SJSA1 (cell line): Measurements from ENCODE around the gene SFRP4. TPM values are rescaled to one million over a fixed set of nuclear protein-coding genes. Genes with fewer than 3 reads are reported as not detected.
A peak's percentile ranks its signal among the peaks of the same experiment; 100 is the strongest.
"Not testable (repeated sequence)": the region's sequence is repeated elsewhere in the genome, so short reads cannot be mapped to it uniquely, and the experiment has no call there.

ENCODE experiments used
- DNase-seq, 2 experiments: peaks; one replicate each; pipeline ENCODE4 v3.0.0-alpha.2; 2015 to 2020; ENCODE audit warnings: low spot score in 2 of 2, low read depth in 1 of 2
- H3K27ac ChIP-seq: fragments of 250-450 bp; sonication (Bioruptor Pico); 2 replicates; pipeline ENCODE4 v1.5.1; 2020; ENCODE audit warnings: mild to moderate bottlenecking, moderate library complexity
- H3K27me3 ChIP-seq: fragments of 250-450 bp; sonication (Bioruptor Pico); replicated peaks from 2 replicates; pipeline ENCODE4 v1.5.1; 2020; ENCODE audit warnings: mild to moderate bottlenecking, moderate library complexity
- H3K36me3 ChIP-seq: fragments of 250-450 bp; sonication (Bioruptor Pico); 2 replicates; pipeline ENCODE4 v1.5.1; 2020; ENCODE audit warnings: mild to moderate bottlenecking
- H3K4me1 ChIP-seq: fragments of 250-450 bp; sonication (Bioruptor Pico); replicated peaks from 2 replicates; pipeline ENCODE4 v1.6.1; 2021; ENCODE audit warnings: mild to moderate bottlenecking
- H3K4me3 ChIP-seq: fragments of 250-450 bp; sonication (Bioruptor Pico); 2 replicates; pipeline ENCODE4 v1.5.1; 2020; ENCODE audit warnings: mild to moderate bottlenecking
- H3K9me3 ChIP-seq: fragments of 250-450 bp; sonication (Bioruptor Pico); replicated peaks from 2 replicates; pipeline ENCODE4 v1.5.1; 2020; ENCODE audit warnings: mild to moderate bottlenecking
- total RNA-seq: library from RNA; depleted of rRNA; stranded (reverse); fragments of >200 nt; shearing (Covaris generic); gene quantifications from 2 replicates; pipeline ENCODE4 v1.2.3, GENCODE V29; 2014; rRNA removed

The SFRP4 gene
- 0.13 TPM in 1 of 2 replicates, not detected in the other for total RNA-seq

DNA sequence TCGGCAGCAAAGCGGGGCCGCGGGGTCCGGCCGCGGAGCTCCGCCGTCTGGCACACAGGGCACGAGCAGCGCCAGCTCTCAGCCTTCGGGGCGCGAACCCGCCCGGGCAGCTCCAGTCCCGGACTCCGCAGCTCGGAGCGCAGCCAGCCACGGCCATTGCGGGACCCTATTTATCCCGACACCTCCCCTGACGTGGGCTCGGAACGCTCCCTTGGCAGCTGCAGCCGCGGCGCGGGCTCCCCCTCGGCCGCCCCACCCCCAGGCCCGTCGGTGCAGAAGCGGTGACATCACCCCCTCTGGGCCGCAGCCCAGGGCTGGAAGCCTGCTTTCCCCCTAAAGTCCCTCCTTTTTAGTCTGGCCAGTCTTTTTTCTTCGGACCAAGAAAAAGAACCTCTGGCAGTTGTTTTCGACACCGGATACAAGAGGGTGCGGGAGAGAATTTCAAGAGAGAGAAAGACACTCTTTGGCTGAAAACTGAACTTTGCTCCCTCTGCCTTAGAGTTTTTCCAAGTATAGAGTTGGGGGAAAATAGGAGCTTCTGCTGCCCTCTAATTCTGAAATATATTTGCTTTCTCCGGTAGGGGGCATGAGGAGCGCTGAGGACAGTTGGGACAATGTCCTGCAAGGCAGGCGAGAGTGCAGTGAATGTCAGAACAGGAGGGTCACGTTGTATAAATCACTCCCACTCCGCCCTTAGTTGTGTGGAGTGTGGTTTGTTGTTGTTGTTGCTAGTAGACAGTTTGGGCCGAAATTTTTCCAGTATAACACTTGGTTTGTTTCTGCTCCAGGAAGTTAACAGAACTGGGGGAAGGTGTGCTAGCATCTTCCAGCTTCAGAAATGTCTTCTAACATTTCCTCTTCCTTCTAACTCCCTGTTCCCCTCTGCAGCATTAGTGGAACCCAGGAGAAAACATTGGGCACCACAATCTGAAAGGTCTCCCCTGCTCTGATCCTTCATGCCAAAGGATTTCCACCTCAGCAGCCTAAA lies at the start of gene SFRP4:
Gene SFRP4, minus strand, starts transcription at position 145 of the 988 bp plus-strand sequence. CDS start 280 bp downstream, outside the sequence.
- no peaks in the 10 kb centered on the region for H3K36me3 ChIP-seq
- peaks cover 24% of the 10 kb centered on the region for H3K4me1 ChIP-seq
- peak within 1 kb of the TSS; percentile 36 for H3K4me3 ChIP-seq
- no peak within 1 kb of the TSS for H3K27ac ChIP-seq
- peaks cover 27% of the 10 kb centered on the region for H3K27me3 ChIP-seq
- no peaks in the 10 kb centered on the region for H3K9me3 ChIP-seq
- peak; percentile 52 to 66 for DNase-seq

DNA sequence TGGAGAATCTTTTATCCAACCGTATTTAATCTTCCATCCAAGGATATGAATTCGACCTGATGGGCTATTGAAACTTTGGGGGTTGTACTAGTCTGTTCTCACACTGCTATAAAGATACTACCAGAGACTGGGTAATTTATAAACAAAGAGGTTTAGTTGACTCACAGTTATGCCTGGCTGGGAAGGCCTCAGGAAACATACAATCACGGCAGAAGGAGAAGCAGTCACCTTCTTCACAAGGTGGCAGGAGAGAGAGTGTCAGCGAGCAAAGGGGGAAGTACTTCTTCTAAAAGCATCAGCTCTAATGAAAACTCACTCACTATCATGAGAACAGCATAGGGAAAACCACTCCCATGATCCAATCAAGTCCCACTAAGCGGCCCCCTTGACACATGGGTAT lies 47.6 kb upstream of the SFRP4 start:
- Histone ChIP-seq H3K27me3 (no peaks in the 10 kb centered on the region), H3K4me1 (no peaks in the 10 kb centered on the region), H3K36me3 (no peaks in the 10 kb centered on the region), H3K4me3 (no peak overlapping the region), H3K27ac (no peak overlapping the region), H3K9me3 (no peaks in the 10 kb centered on the region)
- DNase-seq: no peak

DNA sequence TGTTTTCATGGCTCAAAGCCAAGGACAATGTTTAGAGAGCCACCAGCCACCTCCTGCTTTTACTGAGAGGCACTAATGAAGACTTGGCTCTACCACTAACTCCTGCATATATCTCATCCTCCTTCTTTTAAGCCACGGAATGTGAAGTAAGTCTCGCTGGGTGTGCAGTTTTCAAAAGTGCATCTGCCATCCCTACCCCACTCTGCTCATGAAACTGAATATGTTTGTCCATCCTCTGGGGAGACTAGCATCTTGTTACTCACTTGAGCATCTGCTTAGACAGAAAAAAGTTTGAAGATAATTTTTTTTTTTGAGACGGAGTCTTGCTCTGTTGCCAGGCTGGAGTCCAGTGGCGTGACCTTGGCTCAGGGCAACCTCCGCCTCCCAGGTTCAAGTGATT lies 44.6 kb upstream of the SFRP4 start:
- DNase-seq: no peak
- H3K4me1 ChIP-seq: no peaks in the 10 kb centered on the region
- H3K27ac ChIP-seq: no peak overlapping the region
- H3K27me3 ChIP-seq: no peaks in the 10 kb centered on the region
- H3K4me3 ChIP-seq: no peak overlapping the region
- H3K36me3 ChIP-seq: no peaks in the 10 kb centered on the region
- H3K9me3 ChIP-seq: no peaks in the 10 kb centered on the region

DNA sequence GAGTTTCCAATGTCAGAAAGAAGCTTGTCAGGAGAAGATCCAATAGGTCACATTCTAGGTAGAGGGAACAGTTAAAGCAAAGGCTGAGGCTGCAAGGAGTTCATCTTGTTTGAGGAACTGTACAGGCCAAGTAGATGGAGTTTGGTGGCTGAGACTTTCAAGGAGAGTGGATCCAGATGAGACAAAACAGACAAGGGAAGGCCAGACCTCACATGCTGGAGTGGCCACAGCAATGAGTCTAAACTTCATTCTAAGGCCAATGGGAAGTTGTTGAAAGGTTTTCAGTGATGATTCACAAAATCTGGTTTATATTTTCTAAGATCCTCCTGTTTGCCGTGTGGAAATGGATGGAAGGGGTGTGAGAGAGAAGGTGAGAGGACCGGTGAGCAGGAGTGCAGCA lies 43.9 kb upstream of the SFRP4 start:
- Histone ChIP-seq H3K36me3 (no peaks in the 10 kb centered on the region), H3K4me1 (no peaks in the 10 kb centered on the region), H3K27ac (no peak overlapping the region), H3K9me3 (no peaks in the 10 kb centered on the region), H3K4me3 (no peak overlapping the region), H3K27me3 (no peaks in the 10 kb centered on the region)
- DNase-seq: no peak

DNA sequence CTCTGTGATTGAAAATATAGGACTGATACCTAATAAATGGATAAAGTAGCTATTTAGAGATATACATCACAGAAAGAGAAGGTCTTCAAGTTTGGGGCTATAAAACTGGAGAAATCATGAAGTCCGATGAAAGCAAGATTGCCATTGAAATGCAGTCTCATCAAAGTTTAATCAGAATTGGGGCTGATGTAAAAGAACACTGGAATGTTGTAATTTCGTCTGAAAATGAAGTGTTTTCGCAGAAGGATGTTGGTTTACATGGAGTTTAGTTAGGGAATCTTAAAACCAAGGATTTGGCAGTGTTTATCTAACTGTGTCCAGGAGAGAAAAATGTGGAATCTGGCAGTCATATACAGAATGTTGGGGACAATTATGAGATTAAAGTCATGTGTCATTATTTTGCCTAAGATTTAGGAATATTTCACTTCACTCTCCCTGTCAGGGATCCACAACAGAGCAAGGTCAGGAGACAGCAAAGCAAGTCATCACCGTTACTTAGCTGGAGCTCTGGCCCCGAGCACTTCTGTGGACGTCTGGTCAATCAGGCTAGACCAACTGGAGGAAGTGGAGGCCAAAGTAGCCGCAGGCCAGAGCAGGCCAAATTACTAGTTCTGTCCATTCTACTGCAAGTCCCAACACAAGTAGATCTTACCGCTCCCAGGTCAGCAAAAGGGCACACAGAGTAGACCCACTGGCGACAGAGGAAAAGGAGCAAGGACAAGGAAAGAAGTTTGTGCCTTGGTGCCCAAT lies 40.8 kb upstream of the SFRP4 start:
- DNase-seq: no peak
- no peaks in the 10 kb centered on the region for H3K4me1 ChIP-seq
- H3K36me3 ChIP-seq: no peaks in the 10 kb centered on the region
- no peaks in the 10 kb centered on the region for H3K9me3 ChIP-seq
- H3K27ac ChIP-seq: no peak overlapping the region
- H3K4me3 ChIP-seq: no peak overlapping the region
- no peaks in the 10 kb centered on the region for H3K27me3 ChIP-seq

DNA sequence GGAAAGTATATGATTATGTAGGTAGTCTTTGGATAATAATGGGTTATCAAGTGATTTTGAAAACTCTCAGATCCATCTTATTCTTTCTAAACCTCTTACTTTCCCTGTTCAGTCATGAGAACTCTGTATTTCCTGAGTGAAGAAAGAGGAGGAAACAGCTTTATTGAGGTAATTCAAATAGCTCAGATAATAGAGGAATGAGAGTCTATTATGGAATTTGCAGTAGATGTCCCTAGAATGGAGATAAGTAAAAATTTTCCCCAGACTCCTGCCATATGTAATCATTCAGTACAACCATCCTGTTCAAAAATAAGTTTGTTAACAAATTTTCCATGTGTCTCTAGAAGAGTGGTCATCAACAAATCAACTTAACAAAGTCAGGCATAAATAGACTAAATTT lies 40.2 kb upstream of the SFRP4 start:
- Histone ChIP-seq H3K4me3 (no peak overlapping the region), H3K36me3 (no peaks in the 10 kb centered on the region), H3K27ac (no peak overlapping the region), H3K4me1 (no peaks in the 10 kb centered on the region), H3K27me3 (no peaks in the 10 kb centered on the region), H3K9me3 (no peaks in the 10 kb centered on the region)
- DNase-seq: no peak

DNA sequence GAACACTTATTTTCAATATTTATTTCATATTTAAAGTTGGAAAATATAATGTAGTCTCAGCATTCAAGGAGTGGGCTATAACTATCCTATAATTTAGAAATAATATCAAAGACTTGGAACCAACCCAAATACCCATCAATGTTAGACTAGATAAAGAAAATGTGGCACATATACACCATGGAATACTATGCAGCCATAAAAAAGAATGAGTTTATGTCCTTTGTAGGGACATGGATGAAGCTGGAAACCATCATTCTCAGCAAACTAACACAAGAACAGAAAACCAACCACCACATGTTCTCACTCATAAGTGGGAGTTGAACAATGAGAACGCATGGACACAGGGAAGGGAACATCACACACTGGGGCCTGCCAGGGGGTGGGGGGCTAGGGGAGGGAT lies 37.6 kb upstream of the SFRP4 start:
- H3K9me3 ChIP-seq, H3K4me1 ChIP-seq, H3K27ac ChIP-seq, H3K36me3 ChIP-seq, H3K27me3 ChIP-seq, DNase-seq, H3K4me3 ChIP-seq: not testable (repeated sequence)

DNA sequence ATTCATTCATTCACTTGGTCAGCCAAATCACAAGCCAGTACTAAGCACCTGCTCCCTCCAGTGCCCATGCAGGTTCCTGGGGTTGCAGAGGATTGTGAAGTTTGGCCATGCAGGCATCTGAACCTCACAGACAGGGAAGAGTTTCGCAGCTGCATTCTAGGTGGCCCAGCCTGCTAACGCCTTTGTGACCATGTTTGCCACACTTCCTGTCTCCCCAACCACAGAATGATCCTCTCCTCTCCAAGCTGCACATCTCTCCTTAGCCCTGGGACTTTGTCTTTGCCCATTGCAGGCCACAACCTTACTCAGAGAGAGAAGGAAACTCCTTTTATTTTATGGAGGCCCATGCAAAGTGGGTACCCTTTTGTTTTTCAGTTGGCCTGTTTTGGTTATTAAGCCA lies 35.6 kb upstream of the SFRP4 start:
- Histone ChIP-seq H3K27me3 (no peaks in the 10 kb centered on the region), H3K9me3 (no peaks in the 10 kb centered on the region), H3K36me3 (no peaks in the 10 kb centered on the region), H3K4me1 (no peaks in the 10 kb centered on the region), H3K27ac (no peak overlapping the region), H3K4me3 (no peak overlapping the region)
- DNase-seq: no peak

DNA sequence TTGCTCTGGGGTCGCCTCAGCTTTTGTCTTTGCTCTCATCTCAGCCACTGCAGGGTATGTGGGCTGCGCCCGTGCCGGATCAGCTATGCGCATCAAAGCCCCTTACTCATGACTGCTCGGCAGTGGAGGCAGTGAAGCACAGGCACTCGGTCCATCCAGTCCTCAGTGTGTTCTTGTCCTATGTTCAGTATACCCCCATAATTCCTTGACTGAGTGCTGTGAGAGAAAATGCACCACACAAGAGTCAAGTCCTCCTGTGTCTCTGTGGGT lies 31.3 kb upstream of the SFRP4 start:
- Histone ChIP-seq H3K9me3 (no peaks in the 10 kb centered on the region), H3K27ac (no peak overlapping the region)
- DNase-seq: no peak

DNA sequence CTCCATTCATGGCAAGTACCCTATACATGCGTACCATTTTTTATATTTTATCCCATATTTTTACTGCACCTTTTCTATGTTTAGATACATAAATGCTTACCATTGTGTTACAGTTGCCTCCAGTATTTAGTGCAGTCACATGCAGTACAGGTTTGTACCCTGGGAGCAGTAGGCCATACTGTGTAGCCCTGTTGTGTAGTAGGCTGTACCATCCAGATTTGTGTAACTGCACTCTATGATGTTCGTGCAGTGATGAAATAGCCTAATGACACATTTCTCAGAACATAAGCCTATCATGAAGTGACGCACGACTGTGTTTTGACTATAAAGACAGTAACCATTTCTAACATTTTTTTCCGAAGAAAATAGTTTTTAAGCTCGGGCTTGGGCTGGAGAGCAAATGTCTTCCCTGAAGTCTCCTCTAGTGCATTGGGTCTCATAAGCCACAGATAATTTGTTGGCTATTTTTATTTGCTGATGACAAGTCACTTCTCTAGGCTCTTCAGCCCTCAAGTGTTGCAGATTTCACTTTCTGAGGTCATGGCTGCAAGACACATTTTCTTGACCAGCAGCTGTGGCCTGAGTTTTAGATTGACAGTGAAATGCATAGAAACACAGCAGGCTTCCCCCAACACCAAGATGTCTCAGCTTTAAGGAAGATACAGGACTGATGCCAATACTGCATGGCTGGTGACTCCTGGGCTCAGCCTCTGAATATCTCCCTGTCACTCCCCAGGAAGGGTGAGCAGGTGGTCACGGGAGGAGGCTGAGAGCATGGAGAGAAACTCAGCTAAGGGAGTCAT lies 30.7 kb upstream of the SFRP4 start:
- DNase-seq: no peak
- Histone ChIP-seq H3K9me3 (no peaks in the 10 kb centered on the region), H3K4me3 (no peak overlapping the region), H3K36me3 (no peaks in the 10 kb centered on the region), H3K4me1 (peaks cover 30% of the 10 kb centered on the region), H3K27ac (no peak overlapping the region), H3K27me3 (no peaks in the 10 kb centered on the region)

More for the DNA sequence above, 31.3 kb upstream of the SFRP4 start:
- Histone ChIP-seq H3K36me3 (no peaks in the 10 kb centered on the region), H3K27me3 (no peaks in the 10 kb centered on the region), H3K4me1 (peaks cover 30% of the 10 kb centered on the region), H3K4me3 (no peak overlapping the region)

DNA sequence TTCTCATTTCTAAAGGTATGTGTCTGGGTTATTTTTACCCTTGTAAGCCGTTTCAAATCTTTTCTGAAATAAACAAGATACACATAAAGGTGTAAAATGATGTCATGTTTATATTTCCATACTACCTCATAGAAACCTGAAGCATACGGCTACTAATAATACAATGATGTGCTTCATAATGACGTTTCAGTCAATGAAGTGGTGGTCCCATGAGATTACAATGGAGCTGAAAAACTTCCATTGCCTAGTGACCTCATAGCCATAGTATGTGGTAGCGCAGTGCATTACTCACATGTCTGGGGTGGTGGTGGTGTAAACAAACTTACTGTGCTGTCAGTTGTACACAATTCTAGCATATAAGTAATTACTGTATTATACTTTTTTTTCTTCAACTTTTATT lies 28.7 kb upstream of the SFRP4 start:
- Histone ChIP-seq H3K4me3 (no peak overlapping the region), H3K36me3 (no peaks in the 10 kb centered on the region), H3K9me3 (no peaks in the 10 kb centered on the region), H3K27ac (peak overlapping the region; percentile 43), H3K27me3 (no peaks in the 10 kb centered on the region), H3K4me1 (peaks cover 30% of the 10 kb centered on the region)
- DNase-seq: peak; percentile 61 to 65

DNA sequence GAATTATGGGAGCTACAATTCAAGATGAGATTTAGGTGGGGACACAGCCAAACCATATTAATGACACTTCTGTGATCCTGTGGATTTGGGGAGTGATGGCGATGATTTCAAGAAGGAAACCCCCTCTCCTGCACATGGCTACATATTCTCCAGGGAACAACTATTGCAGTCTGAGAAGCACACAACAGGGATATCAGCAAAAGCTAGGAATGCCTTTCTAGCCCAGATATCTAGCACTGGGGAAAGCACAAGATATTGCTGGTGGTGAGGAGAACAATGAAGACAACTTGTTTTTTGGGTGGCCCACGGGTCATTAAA lies 28.1 kb upstream of the SFRP4 start:
- Histone ChIP-seq H3K27ac (peak overlapping the region; percentile 43; the same call in 1 of the 2 replicates), H3K4me3 (no peak overlapping the region), H3K36me3 (no peaks in the 10 kb centered on the region), H3K9me3 (no peaks in the 10 kb centered on the region), H3K27me3 (no peaks in the 10 kb centered on the region), H3K4me1 (peaks cover 30% of the 10 kb centered on the region)
- peak in 1 of 2 experiments; percentile 38 for DNase-seq

DNA sequence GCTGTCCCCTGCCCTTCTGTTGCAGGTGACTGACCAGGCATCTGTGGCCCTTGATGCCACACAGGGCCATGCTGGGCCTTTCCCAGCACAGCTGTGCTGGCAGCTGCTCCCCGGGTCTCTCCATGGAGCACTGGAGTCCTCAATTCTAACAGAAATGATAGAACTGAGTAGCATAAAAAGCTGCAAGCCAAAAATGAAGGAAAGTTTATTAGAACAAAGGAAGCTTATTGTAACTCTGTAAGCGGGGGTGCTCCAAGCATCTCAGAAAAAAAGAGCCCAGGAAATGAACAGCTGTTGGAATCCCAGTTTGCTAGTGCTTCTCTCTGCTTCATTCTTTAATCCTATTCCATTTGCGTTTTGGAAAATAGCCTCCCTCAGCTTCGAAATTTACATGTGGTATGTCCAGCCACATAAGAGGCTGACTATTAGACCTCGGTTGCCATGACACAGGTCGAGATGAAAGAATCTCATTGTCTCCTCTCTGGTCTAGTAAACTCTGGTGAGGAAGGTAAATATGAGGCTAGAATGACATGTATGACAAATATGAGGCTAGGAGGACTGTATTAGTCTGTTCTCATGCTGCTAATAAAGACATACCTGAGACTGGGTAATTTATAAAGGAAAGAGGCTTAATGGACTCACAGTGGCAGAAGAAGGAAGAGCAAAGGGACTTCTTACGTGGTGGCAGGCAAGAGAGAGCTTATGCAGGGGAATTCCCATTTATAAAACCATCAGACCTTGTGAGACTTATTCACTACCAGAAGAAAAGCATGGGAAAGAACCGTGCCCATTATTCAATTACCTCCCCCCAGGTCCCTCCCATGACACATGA lies 27.5 kb upstream of the SFRP4 start:
- Histone ChIP-seq H3K36me3 (no peaks in the 10 kb centered on the region), H3K4me3 (no peak overlapping the region), H3K27me3 (no peaks in the 10 kb centered on the region), H3K9me3 (no peaks in the 10 kb centered on the region), H3K27ac (peak overlapping the region; percentile 43; the same call in 1 of the 2 replicates), H3K4me1 (peaks cover 30% of the 10 kb centered on the region)
- peak in 1 of 2 experiments; percentile 4 for DNase-seq
